OCI-LY3 (cell line): ENCODE data around the gene ICAM3.

Experiments
- EZH2phosphoT487 ChIP-seq: fragments of 200-600 bp; shearing (Covaris generic); IDR thresholded peaks from 2 replicates; pipeline ENCODE4 v1.6.1; 2018; ENCODE audit warnings: antibody characterized with exemption, mixed run types, low read depth
- TF ChIP-seq, protein P1 (sequence below): fragments of 200-600, 300-600 bp; sonication (generic); IDR thresholded peaks from 2 replicates; pipeline ENCODE4 v1.5.1; 2014; ENCODE audit warnings: antibody characterized with exemption, low read length, low read depth

DNA sequence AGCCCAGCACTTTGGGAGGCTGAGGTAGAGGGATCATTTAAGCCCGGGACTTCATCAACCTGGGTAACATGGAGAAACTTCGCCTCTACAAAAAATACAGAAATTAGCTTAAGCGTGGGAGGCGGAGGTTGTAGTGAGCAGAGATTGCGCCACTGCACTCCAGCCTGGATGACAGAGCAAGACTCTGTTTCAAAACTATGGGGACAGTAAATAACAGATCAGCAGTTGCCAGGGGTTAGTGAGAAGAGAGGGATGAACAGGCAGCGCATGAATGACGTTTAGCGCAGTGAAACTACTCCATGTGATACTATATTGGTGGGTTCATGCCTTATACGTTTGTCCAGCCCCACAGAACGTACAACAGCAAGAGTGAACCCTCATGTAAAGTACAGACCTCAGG lies 7.1 kb upstream of the ICAM3 start:
- TF ChIP-seq, protein P1, sequence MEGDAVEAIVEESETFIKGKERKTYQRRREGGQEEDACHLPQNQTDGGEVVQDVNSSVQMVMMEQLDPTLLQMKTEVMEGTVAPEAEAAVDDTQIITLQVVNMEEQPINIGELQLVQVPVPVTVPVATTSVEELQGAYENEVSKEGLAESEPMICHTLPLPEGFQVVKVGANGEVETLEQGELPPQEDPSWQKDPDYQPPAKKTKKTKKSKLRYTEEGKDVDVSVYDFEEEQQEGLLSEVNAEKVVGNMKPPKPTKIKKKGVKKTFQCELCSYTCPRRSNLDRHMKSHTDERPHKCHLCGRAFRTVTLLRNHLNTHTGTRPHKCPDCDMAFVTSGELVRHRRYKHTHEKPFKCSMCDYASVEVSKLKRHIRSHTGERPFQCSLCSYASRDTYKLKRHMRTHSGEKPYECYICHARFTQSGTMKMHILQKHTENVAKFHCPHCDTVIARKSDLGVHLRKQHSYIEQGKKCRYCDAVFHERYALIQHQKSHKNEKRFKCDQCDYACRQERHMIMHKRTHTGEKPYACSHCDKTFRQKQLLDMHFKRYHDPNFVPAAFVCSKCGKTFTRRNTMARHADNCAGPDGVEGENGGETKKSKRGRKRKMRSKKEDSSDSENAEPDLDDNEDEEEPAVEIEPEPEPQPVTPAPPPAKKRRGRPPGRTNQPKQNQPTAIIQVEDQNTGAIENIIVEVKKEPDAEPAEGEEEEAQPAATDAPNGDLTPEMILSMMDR = no peak
- no peak for TF ChIP-seq EZH2phosphoT487
